Measurements from ENCODE around the gene UPK3A.
"Not testable (repeated sequence)": the region's sequence is repeated elsewhere in the genome, so short reads cannot be mapped to it uniquely, and the experiment has no call there.

Gene UPK3A

GRCh38 chr22:45309422-45310227 is 24.9 kb downstream of the UPK3A start, which contains the start of gene FAM118A:
Gene FAM118A, plus strand, starts transcription at chr22:45309934. Its CDS starts 12,446 bp downstream, at chr22:45322380.
- DNase-seq (ENCODE audit: low read depth): peak; percentile 79

- DNase-seq (ENCODE audit: low read depth): no peak
Observed at GRCh38 chr22:45310331-45310976, 25.7 kb downstream of the UPK3A start.

GRCh38 chr22:45310977-45311531 is 26.3 kb downstream of the UPK3A start:
- DNase-seq (ENCODE audit: low read depth): no peak

- DNase-seq (ENCODE audit: low read depth): no peak
Observed at GRCh38 chr22:45312415-45312814, 27.7 kb downstream of the UPK3A start.

GRCh38 chr22:45312856-45313255 is 28.1 kb downstream of the UPK3A start:
- no peak for DNase-seq (ENCODE audit: low read depth)

- no peak for DNase-seq (ENCODE audit: low read depth)
Observed at GRCh38 chr22:45314054-45314721, 29.4 kb downstream of the UPK3A start.

GRCh38 chr22:45314786-45315185 is 30.0 kb downstream of the UPK3A start:
- DNase-seq (ENCODE audit: low read depth): no peak

- no peak for DNase-seq (ENCODE audit: low read depth)
Observed at GRCh38 chr22:45316796-45317526, 32.2 kb downstream of the UPK3A start.

GRCh38 chr22:45317551-45318167 is 32.9 kb downstream of the UPK3A start:
- peak; percentile 49 for DNase-seq (ENCODE audit: low read depth)

- peak; percentile 86 for DNase-seq (ENCODE audit: low read depth)
Observed at GRCh38 chr22:45318168-45318557, 33.4 kb downstream of the UPK3A start.

GRCh38 chr22:45318558-45319323 is 34.0 kb downstream of the UPK3A start:
- DNase-seq (ENCODE audit: low read depth): no peak

GRCh38 chr22:45319324-45319685 is 34.6 kb downstream of the UPK3A start:
- peak; percentile 53 for DNase-seq (ENCODE audit: low read depth)

- DNase-seq (ENCODE audit: low read depth): no peak
Observed at GRCh38 chr22:45320357-45320976, 35.7 kb downstream of the UPK3A start.

GRCh38 chr22:45321827-45322226 is 37.1 kb downstream of the UPK3A start:
- DNase-seq (ENCODE audit: low read depth): no peak

GRCh38 chr22:45322873-45323525 is 38.2 kb downstream of the UPK3A start:
- no peak for DNase-seq (ENCODE audit: low read depth)

- no peak for DNase-seq (ENCODE audit: low read depth)
Observed at GRCh38 chr22:45323695-45324094, 38.9 kb downstream of the UPK3A start.

- no peak for DNase-seq (ENCODE audit: low read depth)
Observed at GRCh38 chr22:45324311-45324711, 39.6 kb downstream of the UPK3A start.

- not testable (repeated sequence) for DNase-seq (ENCODE audit: low read depth)
Observed at GRCh38 chr22:45328261-45328660, 43.5 kb downstream of the UPK3A start.

GRCh38 chr22:45328822-45329529 is 44.2 kb downstream of the UPK3A start:
- no peak for DNase-seq (ENCODE audit: low read depth)

Measured in fibroblast of the conjunctiva (primary cell).